NCI-H1092 (cell line): ENCODE results near the gene FEM1A.

ENCODE experiments used
- DNase-seq: peaks from one replicate; lab custom pipeline; 2025; lab: John Stamatoyannopoulos, UW

FEM1A gene

GRCh38 chr19:4849019-4849418 lies 57.5 kb downstream of the FEM1A start:
- no peak for DNase-seq
